Activated CD8-positive, alpha-beta memory T cell treated with anti-CD3 and anti-CD28 coated beads for 36 hours (primary cell): ENCODE results near the gene ISYNA1. TPM values are rescaled to one million over a fixed set of nuclear protein-coding genes. Genes with fewer than 3 reads are reported as not detected.

Experiments used
- CTCF ChIA-PET: fragments of 350-600 bp; sonication (Branson Sonifier 250); formaldehyde crosslinking; loops from one replicate; lab custom pipeline; 2021; ENCODE audit warnings: antibody characterized with exemption; lab: Charles Lee
- POLR2A ChIA-PET: fragments of 350-600 bp; sonication (Branson Sonifier 250); formaldehyde crosslinking; loops from one replicate; lab custom pipeline; 2021; ENCODE audit warnings: antibody characterized with exemption; lab: Charles Lee
- total RNA-seq, 2 experiments: library from RNA; stranded (reverse); gene quantifications; one replicate each; pipeline ENCODE4 v1.2.3, GENCODE V29; 2021

ISYNA1 gene
- total RNA-seq, 2 experiments from 2014 or later, result 22.8 to 23.7 TPM

DNA sequence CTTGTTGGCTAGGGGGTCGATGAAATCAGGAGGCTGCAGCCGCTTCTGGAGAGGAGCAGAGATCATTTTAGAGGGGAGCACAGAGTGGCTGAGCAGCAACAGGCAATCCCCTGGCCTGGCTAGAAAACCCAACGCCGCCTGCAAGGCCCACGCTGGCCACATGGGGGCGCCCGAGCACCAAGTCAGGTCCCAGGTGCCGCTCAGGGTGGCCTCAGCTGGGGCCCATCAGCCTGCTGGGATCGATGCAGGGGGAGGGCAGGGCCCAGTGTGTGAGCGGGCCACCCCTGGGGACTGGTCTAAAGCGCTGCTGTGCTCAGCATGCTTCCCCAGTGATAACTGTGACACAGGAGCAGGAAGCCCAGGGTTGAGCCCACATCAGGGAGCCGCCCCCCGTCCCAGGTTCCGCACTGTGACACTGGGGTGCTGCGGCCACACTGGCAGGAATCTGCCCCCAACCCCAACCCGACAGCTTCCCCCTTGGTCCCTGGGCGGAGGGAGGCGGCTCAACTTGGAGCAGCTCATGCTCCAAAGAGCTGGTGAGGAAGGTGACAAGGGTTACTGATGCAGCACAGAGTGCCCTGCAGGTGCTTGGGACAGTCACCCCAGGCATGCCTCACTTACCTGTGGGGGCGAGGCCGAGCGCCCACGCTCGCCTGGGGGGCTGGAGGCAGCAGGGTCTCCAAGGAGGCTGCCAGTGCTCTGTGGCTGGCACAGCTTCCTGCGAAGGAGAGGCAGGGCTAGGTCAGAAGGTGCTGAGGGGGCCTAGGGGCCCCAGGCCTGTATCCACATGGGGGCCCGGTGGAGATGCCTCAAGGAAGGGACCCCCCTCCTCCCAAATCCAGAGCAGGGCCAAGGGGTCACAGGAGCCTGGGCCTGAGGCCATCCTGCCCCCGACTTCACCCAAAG lies 13.3 kb upstream of the ISYNA1 start:
- CTCF ChIA-PET, result interaction anchor here (0.6 to 4.3 kb wide), 34 partner anchors 8 to 396 kb away, joined by 3 to 20 read pairs (median 3); partner anchors contain the start of genes REX1BD, SSBP4 and UBA52
- POLR2A ChIA-PET, result no interaction called here

DNA sequence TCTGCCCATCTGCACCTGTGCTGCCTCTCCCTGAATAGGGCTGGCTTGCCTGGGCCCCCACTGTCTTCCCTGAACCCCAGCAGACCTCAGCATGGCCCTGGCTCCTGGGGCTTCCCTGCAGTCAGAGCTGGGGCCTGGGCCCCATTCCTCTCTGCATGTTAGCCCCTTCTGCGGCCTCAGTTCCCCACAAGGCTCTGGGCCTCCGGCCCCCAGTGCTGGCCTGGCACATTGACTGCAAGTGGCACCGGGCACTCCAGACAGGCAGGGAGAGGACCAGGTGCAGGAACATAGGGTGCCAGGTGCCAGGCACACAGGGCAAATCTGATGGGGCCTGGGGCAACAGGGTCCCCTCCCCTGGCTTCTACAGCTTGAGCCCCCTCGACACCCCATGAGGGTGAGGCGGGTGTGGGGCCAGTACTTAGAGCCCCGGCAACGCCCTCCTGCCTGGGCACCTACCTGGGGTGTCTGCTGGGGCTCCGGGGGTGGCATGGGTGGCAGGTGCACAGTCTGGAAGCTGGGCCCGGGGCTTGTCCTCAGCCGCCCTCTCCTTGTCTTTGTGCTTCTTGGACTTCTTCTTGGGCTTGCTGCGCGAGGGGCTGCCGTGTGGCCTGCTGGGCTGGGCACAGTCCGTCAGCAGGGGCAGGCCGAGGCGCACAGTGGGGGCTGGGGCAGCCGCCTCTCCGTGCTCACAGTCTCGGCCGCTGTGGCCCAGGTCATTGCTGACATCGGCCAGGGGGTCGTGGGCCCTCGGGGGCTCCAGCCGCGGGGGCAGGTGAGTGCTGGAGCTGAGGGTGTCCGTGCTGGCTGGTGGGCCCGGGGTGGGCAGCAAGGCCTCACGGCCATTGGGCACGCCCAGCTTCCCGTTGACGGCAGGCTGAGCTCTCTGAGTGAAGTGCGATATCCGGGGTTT lies 12.3 kb upstream of the ISYNA1 start:
- POLR2A ChIA-PET, result no interaction called here
- CTCF ChIA-PET, result interaction anchor here (0.7 to 4.3 kb wide), 29 partner anchors 9 to 414 kb away, joined by 3 to 20 read pairs (median 4); partner anchors contain the start of genes REX1BD, SSBP4 and UBA52

DNA sequence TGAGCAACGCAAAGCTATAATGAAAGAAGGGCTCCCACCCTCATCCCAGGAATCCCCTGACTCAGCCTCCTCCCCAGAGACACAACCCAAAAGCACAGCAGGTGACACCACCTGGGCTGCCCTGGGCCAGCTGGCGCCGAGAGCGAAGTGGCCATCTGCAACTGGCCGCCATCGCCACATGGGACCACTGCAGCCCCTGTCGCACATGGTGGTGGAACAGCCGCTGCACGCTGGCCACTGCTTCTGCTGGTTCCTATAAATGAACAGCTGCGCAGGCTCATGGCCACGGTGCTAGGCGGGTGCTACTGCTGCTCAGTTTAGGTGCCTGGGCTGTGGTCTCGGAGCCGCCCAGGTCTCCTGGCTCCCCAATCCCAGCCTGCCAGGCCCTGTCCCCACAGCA lies 11.6 kb upstream of the ISYNA1 start:
- ChIA-PET CTCF (interaction anchor here (0.7 to 2.2 kb wide), 3 partner anchors 9 to 414 kb away, joined by 3 to 9 read pairs (median 6); partner anchors contain the start of gene SSBP4), POLR2A (no interaction called here)

DNA sequence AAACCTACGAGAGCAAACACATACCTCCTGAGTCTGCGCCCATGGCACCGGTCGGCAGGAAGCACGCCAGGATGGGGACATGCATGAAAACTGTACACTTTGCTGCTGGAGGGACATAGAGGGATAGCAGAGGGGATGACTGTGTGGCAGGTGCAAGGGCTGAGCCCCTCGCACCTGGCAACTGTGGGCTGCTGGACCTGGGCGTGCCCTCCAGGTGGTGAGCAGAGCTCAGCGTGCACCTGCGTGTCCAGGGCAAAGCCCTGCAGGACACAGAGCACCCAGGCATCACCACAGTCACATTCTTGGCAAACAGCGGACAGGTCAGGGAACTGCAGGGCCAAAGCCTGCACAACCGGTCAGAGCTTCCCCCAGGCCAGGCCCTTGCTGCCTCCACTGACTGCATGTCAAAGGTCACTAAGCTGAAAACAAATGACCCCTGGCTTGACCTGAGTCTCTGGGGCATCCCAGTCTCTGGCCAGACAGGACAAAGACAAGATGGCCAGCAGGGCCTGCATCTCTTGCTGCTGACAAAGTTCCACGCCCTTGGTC lies 9.0 kb upstream of the ISYNA1 start:
- ChIA-PET POLR2A (no interaction called here), CTCF (interaction anchor here (0.8 kb wide), 1 partner anchor 23 kb away, joined by 3 read pairs; no protein-coding TSS in a partner anchor)

DNA sequence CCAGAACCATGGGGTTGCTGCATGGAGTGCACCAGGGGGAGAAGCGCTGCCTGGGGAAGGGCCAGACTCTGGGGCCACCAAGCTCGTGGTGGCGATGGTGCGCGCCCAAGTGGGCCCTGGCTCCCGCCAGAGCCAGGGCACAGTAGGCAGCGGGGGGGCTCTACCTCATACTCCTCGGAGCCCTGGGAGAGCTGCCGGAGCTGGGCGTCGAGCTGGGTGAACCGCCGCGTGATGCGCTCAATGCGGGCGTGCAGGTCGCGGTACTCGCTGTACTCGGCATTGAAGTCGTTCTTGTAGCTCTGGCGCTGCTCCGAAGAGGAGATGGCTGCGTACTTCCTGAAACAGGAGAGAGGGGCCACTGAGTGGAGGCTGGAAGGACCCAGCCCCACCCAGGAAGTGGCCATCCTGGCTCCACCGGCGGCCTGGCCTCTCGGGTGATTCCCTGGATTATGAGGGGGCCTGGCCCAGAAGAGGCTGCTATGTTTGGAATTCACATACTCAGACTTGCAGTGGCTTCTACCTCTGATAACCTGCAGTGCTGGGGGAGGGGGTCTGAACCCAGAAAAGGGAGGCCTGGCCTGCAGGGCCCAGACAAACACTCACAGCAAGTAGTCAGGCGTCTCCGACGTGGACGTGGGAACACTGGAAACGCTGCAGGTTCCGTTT lies 8.3 kb upstream of the ISYNA1 start:
- POLR2A ChIA-PET, result no interaction called here
- CTCF ChIA-PET, result no interaction called here

DNA sequence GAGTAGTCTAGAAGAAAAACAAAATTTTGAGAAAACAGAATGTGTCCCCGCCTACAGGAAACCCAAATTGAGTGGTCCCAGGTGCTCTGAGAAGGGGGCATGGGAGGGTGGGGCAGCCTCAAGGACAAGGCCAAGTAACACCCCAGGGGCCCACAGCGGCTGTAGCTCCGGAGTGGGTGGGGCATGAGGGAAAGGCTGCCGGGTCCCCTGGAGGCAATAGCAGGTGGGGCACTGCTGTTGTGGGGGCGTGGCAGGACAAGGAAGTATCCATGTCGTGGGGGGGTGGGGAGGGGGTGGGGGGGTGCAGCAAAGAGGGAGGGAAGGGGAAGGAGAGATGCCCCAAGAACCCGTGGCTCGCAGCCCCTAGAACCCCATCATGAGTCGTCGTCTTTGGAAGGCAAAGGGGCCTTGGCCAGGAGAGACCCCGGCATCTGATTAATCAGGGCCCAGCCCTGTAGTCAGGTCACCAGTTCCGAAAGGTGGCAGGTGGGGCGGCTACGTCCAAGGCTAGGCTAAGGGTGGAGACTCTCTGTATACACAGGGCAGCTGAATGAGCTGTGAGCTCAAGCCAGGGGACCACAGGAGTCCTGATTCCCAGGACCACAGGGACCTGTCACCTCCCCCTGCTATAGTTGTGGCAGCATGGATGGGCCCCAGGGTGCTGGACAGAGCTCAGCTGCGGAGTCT lies 7.5 kb upstream of the ISYNA1 start:
- ChIA-PET POLR2A (no interaction called here), CTCF (no interaction called here)

DNA sequence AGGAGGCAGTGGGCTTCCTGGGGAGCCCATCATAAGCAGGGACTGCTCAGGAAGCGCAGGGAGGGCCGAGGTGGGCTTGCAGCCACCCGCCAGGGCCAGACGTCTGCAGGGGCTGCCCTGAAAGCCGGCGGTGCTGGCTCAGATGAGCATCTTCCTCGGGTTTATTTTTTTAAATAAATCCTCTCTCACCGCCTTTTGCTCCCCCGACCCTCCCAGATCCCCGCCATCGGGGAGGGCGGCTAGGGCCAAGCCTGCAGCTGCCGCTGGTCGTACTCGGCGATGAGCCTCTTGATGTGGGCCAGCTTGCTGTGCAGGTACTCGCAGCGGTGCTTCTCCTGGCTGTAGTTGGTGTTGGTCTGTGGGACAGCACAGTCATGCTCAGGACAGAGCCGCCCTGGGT lies 6.6 kb upstream of the ISYNA1 start:
- CTCF ChIA-PET, result no interaction called here

DNA sequence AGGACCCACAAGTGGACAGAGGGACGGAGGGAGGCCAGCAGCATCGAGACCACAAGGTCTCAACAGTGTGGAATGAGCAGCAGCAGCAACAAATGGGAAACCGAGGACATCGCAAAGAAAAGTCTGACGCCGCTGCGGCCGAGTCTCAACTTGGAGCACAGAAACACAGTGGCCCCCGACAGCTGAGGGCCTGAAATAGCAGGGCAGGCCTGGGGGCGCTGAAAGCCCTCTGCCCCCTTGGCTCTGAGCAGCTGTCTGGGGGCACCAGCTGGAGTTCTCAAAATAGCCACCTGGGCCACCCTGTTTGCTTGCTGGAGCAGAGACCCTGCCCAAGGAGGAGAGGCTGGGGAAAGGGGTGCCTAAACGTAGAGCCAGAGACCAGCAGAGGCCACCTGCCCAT lies 5.9 kb upstream of the ISYNA1 start:
- ChIA-PET POLR2A (no interaction called here), CTCF (no interaction called here)

More for the DNA sequence above, 6.6 kb upstream of the ISYNA1 start:
- POLR2A ChIA-PET, result no interaction called here

DNA sequence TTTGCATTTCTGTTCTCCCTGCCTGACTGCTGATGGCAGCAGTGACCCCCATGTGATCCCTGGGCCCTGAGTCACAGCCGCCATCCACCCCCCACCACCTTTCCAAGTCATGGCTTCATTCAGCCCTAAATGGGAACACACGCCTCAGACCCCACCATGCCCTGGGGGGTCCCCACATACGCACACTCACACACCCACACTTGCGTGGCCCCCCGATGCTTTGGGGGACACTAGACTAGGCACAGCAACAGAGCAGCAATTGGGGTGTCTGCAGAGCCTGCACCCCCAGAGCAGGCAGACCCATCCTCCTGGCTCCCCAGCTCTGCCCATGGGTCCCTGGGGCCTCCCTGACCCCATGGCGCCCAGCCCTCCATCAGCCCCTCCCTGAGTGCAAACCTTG lies 5.5 kb upstream of the ISYNA1 start:
- CTCF ChIA-PET, result interaction anchor here (1.3 kb wide), 1 partner anchor 78 kb away, joined by 3 read pairs; no protein-coding TSS in a partner anchor

DNA sequence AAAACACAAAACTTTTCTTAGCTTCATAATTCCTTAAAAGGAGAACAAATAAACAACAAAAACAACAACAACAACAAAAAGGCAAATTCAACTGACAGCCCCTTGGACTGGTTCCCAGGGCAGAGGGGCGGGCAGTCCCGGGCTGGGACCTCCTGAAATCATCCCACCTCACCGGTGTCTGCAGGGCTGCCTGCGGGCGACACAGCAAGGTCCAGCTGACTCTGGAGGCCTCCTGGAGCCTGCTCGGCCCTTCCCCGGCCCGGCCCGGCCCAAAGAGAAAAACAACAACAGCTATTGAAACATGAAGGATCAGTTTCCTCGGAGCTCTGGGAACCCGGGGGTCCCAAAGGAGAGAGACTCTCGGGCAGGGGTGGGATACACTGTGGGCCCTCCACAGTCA lies 5.0 kb upstream of the ISYNA1 start:
- CTCF ChIA-PET, result interaction anchor here (0.8 to 1.3 kb wide), 2 partner anchors 8 to 78 kb away, joined by 3 read pairs; no protein-coding TSS in a partner anchor
- POLR2A ChIA-PET, result no interaction called here

More for the DNA sequence above, 5.5 kb upstream of the ISYNA1 start:
- POLR2A ChIA-PET, result no interaction called here

DNA sequence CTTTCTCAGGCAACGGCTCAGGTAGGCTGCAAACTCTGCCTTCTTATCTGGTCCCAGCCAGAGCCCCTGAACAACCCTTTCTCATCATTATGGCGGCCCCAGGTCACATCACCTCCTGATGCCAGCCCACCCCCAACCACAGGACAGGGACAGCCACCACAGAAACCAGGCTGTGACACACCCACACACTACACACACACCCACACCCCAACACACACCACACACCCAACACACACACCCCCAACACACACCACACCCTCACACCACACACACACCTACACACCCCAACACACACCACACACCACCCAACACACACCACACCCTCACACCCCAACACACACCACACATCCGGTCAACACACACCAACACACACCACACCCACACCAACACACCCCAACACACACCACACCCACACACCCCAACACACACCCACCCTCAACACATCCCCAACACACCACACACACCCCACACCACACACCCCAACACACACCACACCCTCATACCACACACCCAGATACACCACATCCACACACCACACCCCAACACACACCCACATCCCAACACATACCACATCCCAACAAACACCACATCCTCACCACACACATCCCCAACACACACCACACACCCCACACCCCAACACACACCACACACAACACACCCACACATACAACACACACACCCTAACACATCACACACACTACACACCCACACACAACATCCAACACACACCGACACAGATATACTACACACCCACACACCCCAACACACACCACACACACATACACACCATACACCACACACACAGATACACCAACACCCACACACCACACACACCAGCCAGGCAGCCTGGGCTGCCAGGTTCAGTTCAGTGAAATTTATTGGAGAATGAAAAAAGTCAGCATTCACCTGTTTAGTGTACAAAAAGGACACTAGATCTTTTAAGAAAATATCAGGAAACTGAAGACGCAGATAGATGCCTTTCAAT lies 4.2 kb upstream of the ISYNA1 start:
- POLR2A ChIA-PET, result no interaction called here
- CTCF ChIA-PET, result interaction anchor here (0.8 to 1.3 kb wide), 2 partner anchors 9 to 79 kb away, joined by 3 read pairs; no protein-coding TSS in a partner anchor

DNA sequence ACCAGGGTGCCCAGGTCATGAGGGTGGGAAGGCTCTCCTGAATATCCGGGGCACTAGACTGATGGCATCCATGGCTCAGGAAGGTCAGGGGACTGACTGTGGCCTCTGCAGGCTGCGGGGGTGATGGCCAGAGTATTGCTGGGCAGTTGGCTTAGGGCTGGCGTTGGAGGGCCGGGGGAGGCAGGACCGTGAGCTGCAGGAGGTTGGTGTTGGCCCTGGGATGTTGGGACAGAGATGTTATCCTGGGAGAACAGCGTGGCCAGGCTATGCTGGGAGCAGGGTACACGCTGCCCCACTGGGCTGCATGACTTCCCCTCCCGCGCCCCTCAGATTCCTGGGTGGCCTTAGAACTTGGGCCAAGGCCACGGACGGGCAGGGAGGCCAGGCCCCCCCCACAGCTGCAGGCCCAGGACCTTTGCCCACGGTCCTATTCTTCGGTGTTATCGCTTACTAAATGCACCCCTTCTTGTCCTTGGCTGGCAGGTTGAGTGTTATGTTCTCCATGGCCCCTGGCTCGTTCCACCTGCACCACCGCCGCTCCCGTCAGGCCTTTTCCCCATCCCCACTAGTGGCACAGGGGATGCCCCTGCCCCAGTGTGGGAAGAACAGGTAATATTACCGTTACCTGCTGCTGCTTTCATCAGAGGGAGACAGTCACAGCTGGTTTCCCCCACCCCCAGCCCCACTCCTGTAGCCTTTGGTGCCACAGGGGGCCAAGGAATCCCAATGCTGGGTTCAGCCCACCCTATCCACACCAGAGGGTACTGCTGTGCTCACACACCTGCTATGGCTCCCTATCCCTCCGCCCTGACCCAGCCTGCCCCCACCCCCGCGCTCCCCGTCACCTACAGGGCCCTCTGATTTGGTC lies 3.2 kb upstream of the ISYNA1 start:
- ChIA-PET CTCF (interaction anchor here (0.7 to 2.1 kb wide), 4 partner anchors 10 to 58 kb away, joined by 3 to 9 read pairs (median 6); no protein-coding TSS in a partner anchor), POLR2A (no interaction called here)

DNA sequence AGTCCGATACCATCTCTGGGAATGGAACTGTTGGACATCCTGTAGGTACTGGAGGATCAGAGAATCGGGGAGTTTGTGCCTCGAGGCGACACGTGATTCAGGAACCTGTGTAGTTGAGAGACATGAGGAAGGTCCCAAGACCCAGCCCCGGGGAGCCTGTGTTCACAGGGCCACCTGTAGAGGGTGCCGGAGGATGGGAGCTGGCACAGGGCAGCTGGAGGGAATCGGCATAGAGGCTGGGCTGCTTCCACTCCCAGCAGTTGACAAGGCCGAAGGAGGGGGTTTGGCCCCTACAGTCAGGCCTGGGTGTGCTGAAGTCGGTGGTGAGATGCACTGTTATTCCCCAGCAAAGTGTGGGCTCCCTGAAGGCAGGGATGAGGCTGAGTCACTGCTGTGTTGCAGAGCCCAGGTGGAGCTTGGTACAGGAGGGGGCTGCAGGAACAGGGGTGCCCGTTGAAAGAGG lies 2.5 kb upstream of the ISYNA1 start:
- CTCF ChIA-PET, result interaction anchor here (0.7 to 2.1 kb wide), 4 partner anchors 10 to 59 kb away, joined by 3 to 9 read pairs (median 6); no protein-coding TSS in a partner anchor
- POLR2A ChIA-PET, result no interaction called here

DNA sequence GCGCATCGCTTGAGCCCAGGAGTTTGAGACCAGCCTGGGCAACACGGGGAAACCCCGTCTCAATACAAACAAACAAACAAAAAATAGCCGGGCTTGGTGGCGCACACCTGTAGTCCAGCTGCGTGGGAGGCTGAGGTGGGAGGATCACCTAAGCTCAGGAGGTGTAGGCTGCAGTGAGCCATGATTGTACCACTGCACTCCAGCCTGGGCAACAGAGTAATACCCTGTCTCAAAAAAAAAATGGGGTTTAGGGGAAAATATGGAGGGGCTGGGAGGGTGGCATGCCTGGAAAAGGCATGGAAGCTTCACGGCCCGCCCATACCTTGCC lies 1.9 kb upstream of the ISYNA1 start:
- POLR2A ChIA-PET, result interaction anchor here (1.1 kb wide), 1 partner anchor 21 kb away, joined by 6 read pairs; the partner anchor contains the start of gene SSBP4
- CTCF ChIA-PET, result interaction anchor here (1.4 to 2.1 kb wide), 3 partner anchors 11 to 22 kb away, joined by 4 to 9 read pairs (median 8); no protein-coding TSS in a partner anchor
